Activated CD4-positive, alpha-beta T cell treated with anti-CD3 and anti-CD28 coated beads for 36 hours (primary cell): ENCODE measurements around the gene RALGDS. TPM values are rescaled to one million over a fixed set of nuclear protein-coding genes. Genes with fewer than 3 reads are reported as not detected.

Experiments
- ATAC-seq: fragments of 200-7000 bp; cut with Tn5 transposase; one replicate; pipeline ENCODE4 v1.10.0; 2021; ENCODE audit warnings: mild to moderate bottlenecking, moderate library complexity
- CTCF ChIA-PET: fragments of 350-600 bp; sonication (Branson Sonifier 250); formaldehyde crosslinking; loops from one replicate; lab custom pipeline; 2021; ENCODE audit warnings: antibody characterized with exemption; lab: Charles Lee
- POLR2A ChIA-PET: fragments of 350-600 bp; sonication (Branson Sonifier 250); formaldehyde crosslinking; loops from one replicate; lab custom pipeline; 2021; ENCODE audit warnings: antibody characterized with exemption, inconsistent platforms; lab: Charles Lee
- DNase-seq: peaks from one replicate; pipeline ENCODE4 v3.0.0-alpha.2; 2020
- H3K27ac Mint-ChIP-seq: one replicate; pipeline ENCODE4 v1.8.0; 2021; ENCODE audit warnings: mixed read lengths
- H3K27me3 Mint-ChIP-seq: one replicate; pipeline ENCODE4 v1.8.0; 2021; ENCODE audit warnings: mixed read lengths
- H3K36me3 Mint-ChIP-seq: one replicate; pipeline ENCODE4 v1.8.0; 2021; ENCODE audit warnings: low read depth, mixed read lengths
- H3K4me1 Mint-ChIP-seq: one replicate; pipeline ENCODE4 v1.8.0; 2021; ENCODE audit warnings: mixed read lengths
- H3K4me3 Mint-ChIP-seq: one replicate; pipeline ENCODE4 v1.8.0; 2021; ENCODE audit warnings: mild to moderate bottlenecking, moderate library complexity, mixed read lengths
- H3K9me3 Mint-ChIP-seq: one replicate; pipeline ENCODE4 v1.8.0; 2021; ENCODE audit warnings: low read depth, mixed read lengths
- intact Hi-C, 2 experiments: fragments of 100-400 bp; cut with DNase I in 1 of 2; cut with micrococcal nuclease in 1 of 2; formaldehyde crosslinking; loops; one replicate each; pipeline versions ENCODE4 v1.14.2 to v1.15.1; 2022 to 2024; cut with DNase I, micrococcal nuclease
- total RNA-seq, 2 experiments: library from RNA; stranded (reverse); gene quantifications; one replicate each; pipeline ENCODE4 v1.2.3, GENCODE V29; 2021

RALGDS gene
- total RNA-seq, 2 experiments from 2014 or later: 65.1 to 78.6 TPM

- H3K27ac Mint-ChIP-seq: peak overlapping the region; percentile 98
- peak overlapping the region; percentile 41 for H3K4me3 Mint-ChIP-seq
- H3K4me1 Mint-ChIP-seq: peaks cover 75% of the 10 kb centered on the region
- CTCF ChIA-PET: interaction anchor here (0.6 to 2.4 kb wide), 6 partner anchors 10 to 110 kb away, joined by 3 to 25 read pairs (median 5); no protein-coding TSS in a partner anchor
- H3K9me3 Mint-ChIP-seq: no peaks in the 10 kb centered on the region
- intact Hi-C loops: loop anchor here (1.0 to 10.0 kb wide), 9 partner anchors 10 to 1869 kb away; partner anchors contain the start of genes GTF3C4 (in 1 of the 2), RALGDS (in 1 of the 2) and SETX (in 1 of the 2)
- H3K27me3 Mint-ChIP-seq: no peaks in the 10 kb centered on the region
- POLR2A ChIA-PET: interaction anchor here (0.5 to 2.8 kb wide), 4 partner anchors 9 to 53 kb away, joined by 3 to 11 read pairs (median 5); no protein-coding TSS in a partner anchor
- DNase-seq (peak; percentile 95), ATAC-seq (peak; percentile 84)
- peaks cover 14% of the 10 kb centered on the region for H3K36me3 Mint-ChIP-seq
These were observed 12.8 kb upstream of the RALGDS start for GRCh38 chr9:133133681-133134387.

DNA sequence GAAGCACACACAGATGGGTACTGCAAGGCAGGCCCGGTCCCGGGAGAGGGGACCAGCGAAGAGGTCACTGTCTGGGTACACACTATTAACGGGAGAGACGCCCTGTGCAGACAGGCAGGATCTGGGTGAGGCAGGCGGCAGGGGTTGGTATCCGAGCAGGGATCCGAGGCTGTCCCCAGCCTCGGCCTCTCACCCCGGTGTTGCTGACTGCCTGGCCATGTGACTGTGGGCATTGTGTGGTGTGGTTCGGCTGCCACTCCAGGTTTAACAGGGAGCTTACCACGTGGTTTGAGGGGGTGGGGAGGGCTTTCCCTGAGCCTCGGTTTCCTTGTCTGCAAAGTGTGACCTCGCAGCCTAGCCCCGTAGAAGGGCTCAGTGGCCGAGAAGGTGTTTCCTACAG lies 11.1 kb upstream of the RALGDS start:
- ChIA-PET CTCF (interaction anchor here (2.4 kb wide), 1 partner anchor 12 kb away, joined by 25 read pairs; no protein-coding TSS in a partner anchor), POLR2A (interaction anchor here (0.7 to 1.6 kb wide), 3 partner anchors 9 to 12 kb away, joined by 4 to 6 read pairs (median 4); no protein-coding TSS in a partner anchor)
- DNase-seq (no peak), ATAC-seq (no peak)
- Mint-ChIP-seq H3K4me3 (no peak overlapping the region), H3K4me1 (peaks cover 80% of the 10 kb centered on the region), H3K27me3 (no peaks in the 10 kb centered on the region), H3K9me3 (no peaks in the 10 kb centered on the region), H3K36me3 (peaks cover 17% of the 10 kb centered on the region), H3K27ac (peak overlapping the region; percentile 80)
- intact Hi-C loops: loop anchor here in 1 of 2 experiments (5.0 to 10.0 kb wide), 5 partner anchors 240 to 1867 kb away; partner anchors contain the start of genes GTF3C4 and SETX

DNA sequence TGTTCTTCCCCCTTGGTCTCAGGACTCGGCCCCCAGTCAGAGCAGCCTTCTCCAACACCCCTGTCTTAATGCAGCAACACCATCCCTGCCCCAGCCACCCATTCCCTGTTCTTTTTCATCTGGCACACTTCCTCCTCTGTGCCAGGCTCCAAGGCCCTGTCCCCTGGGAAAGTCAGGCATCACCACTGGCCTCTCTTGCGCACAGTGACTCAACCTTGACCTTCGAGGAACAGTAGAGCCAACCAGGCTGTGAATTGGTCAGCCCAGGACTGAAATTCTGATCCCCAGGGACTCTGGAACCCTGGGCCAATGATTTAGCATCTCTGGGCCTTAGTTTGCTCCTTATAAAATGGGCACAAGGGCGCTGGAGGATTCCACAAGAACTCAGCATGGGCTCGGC lies 10.5 kb upstream of the RALGDS start:
- no peak overlapping the region for H3K4me3 Mint-ChIP-seq
- ATAC-seq: no peak
- CTCF ChIA-PET: interaction anchor here (1.3 kb wide), 1 partner anchor 12 kb away, joined by 6 read pairs; no protein-coding TSS in a partner anchor

GRCh38 chr9:133130685-133131244 lies 9.7 kb upstream of the RALGDS start:
- H3K27me3 Mint-ChIP-seq: no peaks in the 10 kb centered on the region
- H3K9me3 Mint-ChIP-seq: no peaks in the 10 kb centered on the region
- peaks cover 15% of the 10 kb centered on the region for H3K36me3 Mint-ChIP-seq
- ATAC-seq (peak; percentile 13), DNase-seq (peak; percentile 65)
- H3K4me3 Mint-ChIP-seq: peak overlapping the region; percentile 74
- CTCF ChIA-PET: interaction anchor here (0.7 to 1.3 kb wide), 2 partner anchors 13 to 16 kb away, joined by 3 to 6 read pairs; no protein-coding TSS in a partner anchor
- POLR2A ChIA-PET: interaction anchor here (1.0 to 1.1 kb wide), 2 partner anchors 8 to 14 kb away, joined by 4 to 5 read pairs; no protein-coding TSS in a partner anchor
- peak overlapping the region; percentile 91 for H3K27ac Mint-ChIP-seq
- intact Hi-C loops: loop anchor here (2.0 to 10.0 kb wide), 6 partner anchors 16 to 1866 kb away; partner anchors contain the start of genes GTF3C4 (in 1 of the 2) and SETX (in 1 of the 2)
- peaks cover 84% of the 10 kb centered on the region for H3K4me1 Mint-ChIP-seq

More for the DNA sequence above, 10.5 kb upstream of the RALGDS start:
- peaks cover 17% of the 10 kb centered on the region for H3K36me3 Mint-ChIP-seq
- no peaks in the 10 kb centered on the region for H3K27me3 Mint-ChIP-seq
- no peaks in the 10 kb centered on the region for H3K9me3 Mint-ChIP-seq
- intact Hi-C loops: loop anchor here (2.0 to 10.0 kb wide), 6 partner anchors 17 to 1867 kb away; partner anchors contain the start of genes GTF3C4 (in 1 of the 2) and SETX (in 1 of the 2)
- peak overlapping the region; percentile 80 for H3K27ac Mint-ChIP-seq
- POLR2A ChIA-PET: interaction anchor here (1.0 to 1.1 kb wide), 2 partner anchors 8 to 13 kb away, joined by 4 to 5 read pairs; no protein-coding TSS in a partner anchor
- H3K4me1 Mint-ChIP-seq: peaks cover 85% of the 10 kb centered on the region
- no peak for DNase-seq

DNA sequence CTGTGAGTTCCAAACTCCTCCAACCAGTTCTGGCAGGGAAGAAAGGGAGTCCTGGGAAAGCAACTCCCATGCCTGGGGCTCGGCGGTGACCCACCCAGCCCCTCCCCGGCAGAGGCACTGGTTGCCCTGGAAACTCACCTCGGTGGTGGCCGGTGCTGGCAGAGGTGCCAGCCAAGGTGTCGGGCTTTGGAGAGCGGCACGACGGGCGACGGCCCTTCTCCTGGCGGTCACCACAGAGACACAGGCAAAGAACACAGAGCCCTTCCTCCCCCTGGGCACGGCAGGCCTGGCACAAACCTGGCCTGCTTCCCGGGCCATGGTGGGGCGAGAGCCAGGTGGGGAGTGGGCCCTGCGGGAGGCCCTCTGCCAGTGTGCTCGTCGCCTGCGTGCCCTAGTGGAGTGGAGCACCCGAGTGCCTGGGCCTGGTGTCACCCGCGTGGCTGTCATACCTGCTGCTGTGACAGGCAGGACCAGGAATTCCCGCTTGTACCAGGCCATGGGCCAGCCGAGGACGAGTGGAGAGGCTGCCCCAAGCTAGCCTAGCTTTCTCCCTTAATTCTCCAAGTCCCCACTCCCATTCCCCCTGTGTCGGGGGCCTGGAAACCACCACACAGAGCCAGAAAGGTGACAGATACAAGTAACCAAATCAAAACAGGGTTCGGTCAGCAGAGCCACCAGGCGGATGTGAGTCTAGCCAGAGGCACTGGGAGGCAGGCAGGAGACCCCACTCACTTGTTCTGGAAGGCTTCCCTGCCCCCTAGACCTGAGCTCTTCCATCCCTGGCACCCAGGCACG lies 8.2 kb upstream of the RALGDS start:
- H3K9me3 Mint-ChIP-seq: no peaks in the 10 kb centered on the region
- intact Hi-C loops: no loop called here
- peaks cover 16% of the 10 kb centered on the region for H3K36me3 Mint-ChIP-seq
- CTCF ChIA-PET: interaction anchor here (0.7 kb wide), 1 partner anchor 20 kb away, joined by 3 read pairs; no protein-coding TSS in a partner anchor
- POLR2A ChIA-PET: no interaction called here
- DNase-seq (no peak), ATAC-seq (no peak)
- H3K27ac Mint-ChIP-seq: peak overlapping the region; percentile 55
- peaks cover 82% of the 10 kb centered on the region for H3K4me1 Mint-ChIP-seq
- H3K27me3 Mint-ChIP-seq: no peaks in the 10 kb centered on the region
- H3K4me3 Mint-ChIP-seq: peak overlapping the region; percentile 74

DNA sequence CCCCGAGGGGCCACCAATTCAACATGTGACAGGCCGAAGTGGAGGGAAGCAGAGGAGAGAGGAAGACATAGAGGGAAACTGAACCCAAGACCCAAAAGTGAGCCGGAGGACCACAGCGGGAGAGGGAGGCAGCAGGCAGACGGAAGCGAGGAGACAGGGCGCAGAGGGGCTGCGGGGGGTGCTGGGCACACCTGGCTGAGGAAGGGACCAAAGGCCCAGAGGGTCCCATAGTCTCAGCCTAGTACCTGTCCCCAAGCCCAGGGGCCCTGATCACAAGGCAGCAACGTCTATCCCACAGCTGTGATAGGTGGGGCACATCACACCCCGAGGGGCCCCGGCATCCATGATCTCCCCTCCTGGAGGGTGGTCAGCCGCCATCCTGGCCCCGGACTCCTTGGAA lies 7.1 kb upstream of the RALGDS start:
- ATAC-seq (no peak), DNase-seq (no peak)
- CTCF ChIA-PET: interaction anchor here (0.7 to 1.1 kb wide), 3 partner anchors 17 to 32 kb away, joined by 3 to 5 read pairs (median 4); no protein-coding TSS in a partner anchor
- Mint-ChIP-seq H3K9me3 (no peaks in the 10 kb centered on the region), H3K27ac (peak overlapping the region; percentile 52), H3K4me1 (peaks cover 79% of the 10 kb centered on the region), H3K36me3 (peaks cover 14% of the 10 kb centered on the region), H3K27me3 (no peaks in the 10 kb centered on the region), H3K4me3 (peak overlapping the region; percentile 27)
- intact Hi-C loops: no loop called here
- POLR2A ChIA-PET: no interaction called here

GRCh38 chr9:133127340-133127981 lies 6.4 kb upstream of the RALGDS start:
- POLR2A ChIA-PET: no interaction called here

GRCh38 chr9:133126697-133127339 lies 5.8 kb upstream of the RALGDS start:
- POLR2A ChIA-PET: no interaction called here
- H3K36me3 Mint-ChIP-seq: peaks cover 14% of the 10 kb centered on the region
- H3K27me3 Mint-ChIP-seq: no peaks in the 10 kb centered on the region

More at GRCh38 chr9:133127340-133127981, 6.4 kb upstream of the RALGDS start:
- no peaks in the 10 kb centered on the region for H3K9me3 Mint-ChIP-seq
- ATAC-seq (peak; percentile 32), DNase-seq (peak; percentile 57)
- no peaks in the 10 kb centered on the region for H3K27me3 Mint-ChIP-seq
- H3K36me3 Mint-ChIP-seq: peaks cover 14% of the 10 kb centered on the region
- CTCF ChIA-PET: interaction anchor here (0.9 to 1.1 kb wide), 2 partner anchors 20 to 33 kb away, joined by 3 to 4 read pairs; no protein-coding TSS in a partner anchor
- peak overlapping the region; percentile 52 for H3K27ac Mint-ChIP-seq
- H3K4me3 Mint-ChIP-seq: peak overlapping the region; percentile 27
- intact Hi-C loops: no loop called here
- H3K4me1 Mint-ChIP-seq: peaks cover 74% of the 10 kb centered on the region

GRCh38 chr9:133125941-133126696 lies 5.1 kb upstream of the RALGDS start:
- Mint-ChIP-seq H3K27me3 (no peaks in the 10 kb centered on the region), H3K36me3 (peaks cover 14% of the 10 kb centered on the region), H3K4me3 (no peak overlapping the region), H3K27ac (peak overlapping the region; percentile 58), H3K4me1 (peaks cover 72% of the 10 kb centered on the region), H3K9me3 (no peaks in the 10 kb centered on the region)
- intact Hi-C loops: no loop called here
- CTCF ChIA-PET: interaction anchor here (1.0 kb wide), 1 partner anchor 10 kb away, joined by 3 read pairs; no protein-coding TSS in a partner anchor
- DNase-seq: no peak
- ATAC-seq: no peak
- POLR2A ChIA-PET: no interaction called here

More at GRCh38 chr9:133126697-133127339, 5.8 kb upstream of the RALGDS start:
- CTCF ChIA-PET: interaction anchor here (1.0 kb wide), 1 partner anchor 11 kb away, joined by 3 read pairs; no protein-coding TSS in a partner anchor
- DNase-seq (no peak), ATAC-seq (no peak)
- Mint-ChIP-seq H3K27ac (peak overlapping the region; percentile 58), H3K4me3 (no peak overlapping the region), H3K4me1 (peaks cover 73% of the 10 kb centered on the region), H3K9me3 (no peaks in the 10 kb centered on the region)
- intact Hi-C loops: no loop called here
